HL-60 (cell line): ENCODE measurements around the gene INSYN1.

Source experiments
- TF ChIP-seq, protein P1 (sequence below): IDR thresholded peaks from one replicate; pipeline ENCODE4 v1.5.1; 2011; ENCODE audit warnings: low read length, control low read depth, inconsistent platforms; ENCODE audit not compliant: insufficient read depth
- TF ChIP-seq, protein P2 (sequence below): IDR thresholded peaks from 2 replicates; pipeline ENCODE4 v1.6.1; 2012; ENCODE audit warnings: low read depth; ENCODE audit not compliant: insufficient replicate concordance

DNA sequence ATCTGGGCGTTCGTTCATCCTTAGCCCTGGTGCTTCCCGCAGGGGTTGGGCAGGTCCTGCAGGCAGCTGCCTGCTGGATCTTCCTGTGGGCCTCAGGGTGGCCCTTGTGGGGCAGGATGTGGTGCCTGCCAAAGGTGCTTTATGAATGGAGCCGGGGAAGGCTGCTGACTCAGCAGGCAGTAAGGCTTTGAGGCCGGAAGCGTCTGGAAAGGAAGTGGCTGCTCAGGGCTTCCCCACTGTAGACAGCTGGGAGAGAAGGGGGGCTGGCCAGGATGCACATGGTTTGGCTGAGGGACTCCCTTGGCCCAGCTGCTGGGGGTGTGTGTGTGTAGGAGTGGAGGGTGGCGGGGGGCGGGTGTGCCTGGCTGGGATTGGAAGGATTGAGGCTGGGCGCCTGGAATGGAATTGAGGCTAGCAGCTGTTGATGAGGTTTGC lies 56.1 kb downstream of the INSYN1 start:
- TF ChIP-seq, protein P1, sequence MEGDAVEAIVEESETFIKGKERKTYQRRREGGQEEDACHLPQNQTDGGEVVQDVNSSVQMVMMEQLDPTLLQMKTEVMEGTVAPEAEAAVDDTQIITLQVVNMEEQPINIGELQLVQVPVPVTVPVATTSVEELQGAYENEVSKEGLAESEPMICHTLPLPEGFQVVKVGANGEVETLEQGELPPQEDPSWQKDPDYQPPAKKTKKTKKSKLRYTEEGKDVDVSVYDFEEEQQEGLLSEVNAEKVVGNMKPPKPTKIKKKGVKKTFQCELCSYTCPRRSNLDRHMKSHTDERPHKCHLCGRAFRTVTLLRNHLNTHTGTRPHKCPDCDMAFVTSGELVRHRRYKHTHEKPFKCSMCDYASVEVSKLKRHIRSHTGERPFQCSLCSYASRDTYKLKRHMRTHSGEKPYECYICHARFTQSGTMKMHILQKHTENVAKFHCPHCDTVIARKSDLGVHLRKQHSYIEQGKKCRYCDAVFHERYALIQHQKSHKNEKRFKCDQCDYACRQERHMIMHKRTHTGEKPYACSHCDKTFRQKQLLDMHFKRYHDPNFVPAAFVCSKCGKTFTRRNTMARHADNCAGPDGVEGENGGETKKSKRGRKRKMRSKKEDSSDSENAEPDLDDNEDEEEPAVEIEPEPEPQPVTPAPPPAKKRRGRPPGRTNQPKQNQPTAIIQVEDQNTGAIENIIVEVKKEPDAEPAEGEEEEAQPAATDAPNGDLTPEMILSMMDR, result no peak
- TF ChIP-seq, protein P2, sequence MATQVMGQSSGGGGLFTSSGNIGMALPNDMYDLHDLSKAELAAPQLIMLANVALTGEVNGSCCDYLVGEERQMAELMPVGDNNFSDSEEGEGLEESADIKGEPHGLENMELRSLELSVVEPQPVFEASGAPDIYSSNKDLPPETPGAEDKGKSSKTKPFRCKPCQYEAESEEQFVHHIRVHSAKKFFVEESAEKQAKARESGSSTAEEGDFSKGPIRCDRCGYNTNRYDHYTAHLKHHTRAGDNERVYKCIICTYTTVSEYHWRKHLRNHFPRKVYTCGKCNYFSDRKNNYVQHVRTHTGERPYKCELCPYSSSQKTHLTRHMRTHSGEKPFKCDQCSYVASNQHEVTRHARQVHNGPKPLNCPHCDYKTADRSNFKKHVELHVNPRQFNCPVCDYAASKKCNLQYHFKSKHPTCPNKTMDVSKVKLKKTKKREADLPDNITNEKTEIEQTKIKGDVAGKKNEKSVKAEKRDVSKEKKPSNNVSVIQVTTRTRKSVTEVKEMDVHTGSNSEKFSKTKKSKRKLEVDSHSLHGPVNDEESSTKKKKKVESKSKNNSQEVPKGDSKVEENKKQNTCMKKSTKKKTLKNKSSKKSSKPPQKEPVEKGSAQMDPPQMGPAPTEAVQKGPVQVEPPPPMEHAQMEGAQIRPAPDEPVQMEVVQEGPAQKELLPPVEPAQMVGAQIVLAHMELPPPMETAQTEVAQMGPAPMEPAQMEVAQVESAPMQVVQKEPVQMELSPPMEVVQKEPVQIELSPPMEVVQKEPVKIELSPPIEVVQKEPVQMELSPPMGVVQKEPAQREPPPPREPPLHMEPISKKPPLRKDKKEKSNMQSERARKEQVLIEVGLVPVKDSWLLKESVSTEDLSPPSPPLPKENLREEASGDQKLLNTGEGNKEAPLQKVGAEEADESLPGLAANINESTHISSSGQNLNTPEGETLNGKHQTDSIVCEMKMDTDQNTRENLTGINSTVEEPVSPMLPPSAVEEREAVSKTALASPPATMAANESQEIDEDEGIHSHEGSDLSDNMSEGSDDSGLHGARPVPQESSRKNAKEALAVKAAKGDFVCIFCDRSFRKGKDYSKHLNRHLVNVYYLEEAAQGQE, result no peak
